CD4-positive, alpha-beta T cell (primary cell): Measurements from ENCODE around the gene IGFL3. TPM values are rescaled to one million over a fixed set of nuclear protein-coding genes. Genes with fewer than 3 reads are reported as not detected.

Source experiments
- ATAC-seq: fragments of 200-7000 bp; cut with Tn5 transposase; one replicate; pipeline ENCODE4 v1.10.0; 2022; ENCODE audit warnings: mild to moderate bottlenecking; ENCODE audit not compliant: poor library complexity
- CTCF ChIA-PET: fragments of 350-600 bp; sonication (Branson Sonifier 250); formaldehyde crosslinking; loops from one replicate; lab custom pipeline; 2021; ENCODE audit warnings: antibody characterized with exemption, inconsistent platforms; lab: Charles Lee
- POLR2A ChIA-PET: fragments of 350-600 bp; sonication (Branson Sonifier 250); formaldehyde crosslinking; loops from one replicate; lab custom pipeline; 2021; ENCODE audit warnings: antibody characterized with exemption, inconsistent platforms; lab: Charles Lee
- DNase-seq, 14 experiments: peaks; one replicate each; pipeline ENCODE4 v3.0.0-alpha.2; 2013 to 2020; ENCODE audit warnings: mixed read lengths in 2 of 14
- H3K27ac ChIP-seq, 2 donors: one replicate each; pipeline versions ENCODE4 v1.5.1 to v1.7.0; 2013; ENCODE audit warnings: low read length in 2 of 2, low read depth in 1 of 2, mild to moderate bottlenecking in 1 of 2
- H3K27me3 ChIP-seq, 2 experiments: 1 replicate in 1 of 2; 2 replicates in 1 of 2; pipeline versions ENCODE4 v1.6.1 to v1.7.0; 2013; ENCODE audit warnings: low read length in 2 of 2, control low read depth in 1 of 2, mild to moderate bottlenecking in 1 of 2, moderate library complexity in 1 of 2; ENCODE audit not compliant: insufficient read depth in 2 of 2, control insufficient read depth in 1 of 2
- H3K36me3 ChIP-seq: one replicate; pipeline ENCODE4 v1.6.1; 2013; ENCODE audit warnings: low read length, control low read depth; ENCODE audit not compliant: insufficient read depth
- H3K4me1 ChIP-seq: one replicate; pipeline ENCODE4 v1.6.1; 2013; ENCODE audit warnings: low read length, control low read depth; ENCODE audit not compliant: insufficient read depth
- H3K4me3 ChIP-seq: one replicate; pipeline ENCODE4 v1.5.1; 2013; ENCODE audit warnings: mild to moderate bottlenecking, low read length, moderate library complexity
- H3K9me3 ChIP-seq, 2 experiments: 1 replicate in 1 of 2; 2 replicates in 1 of 2; pipeline versions ENCODE4 v1.6.1 to v1.7.0; 2013; ENCODE audit warnings: low read length in 2 of 2, mild to moderate bottlenecking in 2 of 2, control low read depth in 1 of 2, moderate library complexity in 1 of 2; ENCODE audit not compliant: control insufficient read depth in 1 of 2, insufficient read depth in 1 of 2
- H3K27ac Mint-ChIP-seq: one replicate; pipeline ENCODE4 v1.8.0; 2020; ENCODE audit warnings: mixed read lengths
- H3K27me3 Mint-ChIP-seq: one replicate; pipeline ENCODE4 v1.8.0; 2021; ENCODE audit warnings: mixed read lengths
- H3K36me3 Mint-ChIP-seq: one replicate; pipeline ENCODE4 v1.8.0; 2021; ENCODE audit warnings: low read depth, mixed read lengths
- H3K4me1 Mint-ChIP-seq: one replicate; pipeline ENCODE4 v1.8.0; 2021; ENCODE audit warnings: low read depth, mixed read lengths
- H3K4me3 Mint-ChIP-seq: one replicate; pipeline ENCODE4 v1.8.0; 2020; ENCODE audit warnings: mild to moderate bottlenecking, mixed read lengths
- H3K9me3 Mint-ChIP-seq: one replicate; pipeline ENCODE4 v1.8.0; 2020; ENCODE audit warnings: mixed read lengths
- CTCF ChIP-seq: fragments of 200-600 bp; IDR thresholded peaks from one replicate; pipeline ENCODE4 v1.8.0; 2022; ENCODE audit warnings: antibody characterized with exemption, mild to moderate bottlenecking
- intact Hi-C, 2 experiments: fragments of 100-400 bp; cut with DNase I in 1 of 2; cut with micrococcal nuclease in 1 of 2; formaldehyde crosslinking; loops; one replicate each; pipeline versions ENCODE4 v1.15.1 to v1.9.0; 2023 to 2025; cut with DNase I, micrococcal nuclease
- total RNA-seq, 174 experiments: library from RNA in 2 of 174; stranded (reverse) in 2 of 174; gene quantifications; one replicate each; pipeline ENCODE4 v1.2.3 and lab custom pipeline; 2021 to 2026

IGFL3 gene
- total RNA-seq, 2 experiments from 2014 or later: not detected

GRCh38 chr19:46112527-46112926, 12.0 kb downstream of the IGFL3 start:
- Mint-ChIP-seq H3K9me3 (peaks cover 2% of the 10 kb centered on the region), H3K36me3 (no peaks in the 10 kb centered on the region), H3K27ac (no peak overlapping the region), H3K27me3 (peaks cover 45% of the 10 kb centered on the region), H3K4me3 (no peak overlapping the region), H3K4me1 (no peaks in the 10 kb centered on the region)
- Histone ChIP-seq H3K4me3 (no peak overlapping the region), H3K27me3 (peaks cover 14 to 22% of the 10 kb centered on the region in 2 experiments), H3K4me1 (no peaks in the 10 kb centered on the region), H3K9me3 (no peaks in the 10 kb centered on the region), H3K36me3 (no peaks in the 10 kb centered on the region), H3K27ac (no peak overlapping the region)
- ChIA-PET CTCF (no interaction called here), POLR2A (no interaction called here)
- no peak for TF ChIP-seq CTCF
- no peak for DNase-seq
- ATAC-seq: no peak
- intact Hi-C loops: no loop called here

GRCh38 chr19:46111376-46111775, 13.1 kb downstream of the IGFL3 start:
- DNase-seq (no peak), ATAC-seq (no peak)
- H3K27me3 ChIP-seq: peaks cover 14 to 22% of the 10 kb centered on the region in 2 experiments
- POLR2A ChIA-PET: no interaction called here
- no peak for TF ChIP-seq CTCF
- H3K36me3 ChIP-seq: no peaks in the 10 kb centered on the region
- H3K4me1 Mint-ChIP-seq: no peaks in the 10 kb centered on the region
- no peaks in the 10 kb centered on the region for H3K4me1 ChIP-seq
- H3K9me3 Mint-ChIP-seq: peaks cover 2% of the 10 kb centered on the region
- CTCF ChIA-PET: no interaction called here
- no peak overlapping the region for H3K4me3 ChIP-seq
- no peaks in the 10 kb centered on the region for H3K36me3 Mint-ChIP-seq
- H3K27ac Mint-ChIP-seq: no peak overlapping the region
- H3K4me3 Mint-ChIP-seq: no peak overlapping the region
- H3K27me3 Mint-ChIP-seq: peaks cover 45% of the 10 kb centered on the region
- H3K9me3 ChIP-seq: no peaks in the 10 kb centered on the region
- intact Hi-C loops: no loop called here
- H3K27ac ChIP-seq: no peak overlapping the region

GRCh38 chr19:46109876-46110275, 14.6 kb downstream of the IGFL3 start:
- H3K4me3 ChIP-seq: no peak overlapping the region
- peaks cover 0 to 4% of the 10 kb centered on the region in 2 experiments for H3K9me3 ChIP-seq
- no peak overlapping the region for H3K27ac ChIP-seq
- Mint-ChIP-seq H3K4me1 (no peaks in the 10 kb centered on the region), H3K27me3 (peaks cover 40% of the 10 kb centered on the region), H3K36me3 (no peaks in the 10 kb centered on the region), H3K27ac (no peak overlapping the region), H3K4me3 (no peak overlapping the region), H3K9me3 (peaks cover 2% of the 10 kb centered on the region)
- ChIA-PET CTCF (no interaction called here), POLR2A (no interaction called here)
- ATAC-seq (no peak), DNase-seq (no peak)
- no peak for TF ChIP-seq CTCF
- no peaks in the 10 kb centered on the region for H3K4me1 ChIP-seq
- intact Hi-C loops: no loop called here
- peaks cover 12 to 28% of the 10 kb centered on the region in 2 experiments for H3K27me3 ChIP-seq
- H3K36me3 ChIP-seq: no peaks in the 10 kb centered on the region
